HepG2 (cell line): ENCODE results near the gene TAF12. TPM values are rescaled to one million over a fixed set of nuclear protein-coding genes. Genes with fewer than 3 reads are reported as not detected.

Source experiments
- ATAC-seq: fragments of 200-7000 bp; cut with Tn5 transposase; 3 replicates; pipeline ENCODE4 v1.9.1; 2020; ENCODE audit warnings: mild to moderate bottlenecking, moderate library complexity
- BruUV-seq: library from RNA; stranded (reverse); fragments of 400-500 nt; replicated peaks from 2 replicates; lab custom pipeline; 2021; lab: Mats Ljungman, UMichigan
- CTCF ChIA-PET: fragments of 300-600 bp; formaldehyde crosslinking; extraction: SDS; loops from one replicate; lab custom pipeline; 2021; ENCODE audit warnings: low total read pairs, inconsistent platforms, low intra/inter-chr PET ratio; lab: Yijun Ruan, JAX
- POLR2A ChIA-PET: fragments of 350-600 bp; sonication (Branson Sonifier 250); formaldehyde crosslinking; loops from one replicate; lab custom pipeline; 2020; ENCODE audit warnings: antibody characterized with exemption, inconsistent platforms; lab: Yijun Ruan, JAX
- DNase-seq: peaks from one replicate; pipeline ENCODE4 v3.0.0-alpha.2; 2015; ENCODE audit warnings: low spot score
- FAIRE-seq: peaks from 3 replicates; lab custom pipeline; 2011; peaks lifted over from hg19 to GRCh38; lab: Jason Lieb, UNC
- H2AFZ ChIP-seq: one replicate; pipeline ENCODE4 v1.6.1; 2011; ENCODE audit warnings: low read length, inconsistent platforms
- H3K27ac ChIP-seq: fragments of 300-600 bp; 3 replicates; pipeline ENCODE4 v1.8.0; 2011; ENCODE audit warnings: mixed run types, mild to moderate bottlenecking, mixed read lengths, low read length, inconsistent platforms; ENCODE audit not compliant: insufficient read depth; ENCODE audit errors: extremely low read length
- H3K27me3 ChIP-seq, 2 experiments: fragments of 200-600 bp in 1 of 2; 2 replicates in 1 of 2; 3 replicates in 1 of 2; pipeline versions ENCODE4 v1.6.0 to v1.8.0; 2011; ENCODE audit warnings: low read length in 2 of 2, mild to moderate bottlenecking in 2 of 2, moderate library complexity in 2 of 2, inconsistent platforms in 1 of 2; ENCODE audit not compliant: insufficient read depth in 2 of 2, control insufficient read depth in 1 of 2
- H3K36me3 ChIP-seq, 2 experiments: fragments of 200-600 bp in 1 of 2; replicated peaks in 1 of 2; 2 replicates in 1 of 2; 3 replicates in 1 of 2; pipeline versions ENCODE4 v1.5.1 to v1.8.0; 2011; ENCODE audit warnings: low read length in 2 of 2, inconsistent platforms in 1 of 2; ENCODE audit not compliant: insufficient read depth in 2 of 2, control insufficient read depth in 1 of 2
- H3K4me1 ChIP-seq: 2 replicates; pipeline ENCODE4 v1.5.1; 2012; ENCODE audit warnings: low read length, inconsistent platforms; ENCODE audit not compliant: insufficient read depth
- H3K4me2 ChIP-seq: 2 replicates; pipeline ENCODE4 v1.6.0; 2011; ENCODE audit warnings: low read depth, low read length, inconsistent platforms
- H3K4me3 ChIP-seq, 3 experiments: fragments of 200-600 bp in 1 of 3; sonication (generic), shearing (Covaris generic) in 1 of 3; replicated peaks in 1 of 3; 2 replicates each; pipeline ENCODE4 v1.5.1; 2011 to 2016; ENCODE audit warnings: low read length in 3 of 3, inconsistent platforms in 2 of 3, low read depth in 2 of 3, mild to moderate bottlenecking in 2 of 3, control low read depth in 1 of 3, mixed read lengths in 1 of 3; ENCODE audit not compliant: insufficient read depth in 1 of 3
- H3K79me2 ChIP-seq: one replicate; pipeline ENCODE4 v1.6.1; 2011; ENCODE audit warnings: low read length, inconsistent platforms; ENCODE audit not compliant: insufficient read depth
- H3K9ac ChIP-seq: 2 replicates; pipeline ENCODE4 v1.6.0; 2011; ENCODE audit warnings: mild to moderate bottlenecking, low read depth, low read length, inconsistent platforms; ENCODE audit not compliant: insufficient read depth
- H3K9me3 ChIP-seq: 2 replicates; pipeline ENCODE4 v1.5.1; 2012; ENCODE audit warnings: mild to moderate bottlenecking, low read length
- H4K20me1 ChIP-seq: 2 replicates; pipeline ENCODE4 v1.6.0; 2011; ENCODE audit warnings: inconsistent platforms, mild to moderate bottlenecking, low read length, moderate library complexity; ENCODE audit not compliant: insufficient read depth
- ARID5B ChIP-seq: IDR thresholded peaks from 2 replicates; pipeline ENCODE4 v1.4.0; 2020; ENCODE audit warnings: mild to moderate bottlenecking, missing genetic modification reagents
- FOXA1 ChIP-seq, 2 experiments: fragments of 450-650 bp in 1 of 2; sonication (generic) in 1 of 2; formaldehyde crosslinking in 1 of 2; IDR thresholded peaks; 2 replicates each; pipeline versions ENCODE4 v1.4.0 to v1.6.1; 2016 to 2020; ENCODE audit warnings: missing genetic modification reagents in 1 of 2
- GATAD2A ChIP-seq: IDR thresholded peaks from 2 replicates; pipeline ENCODE4 v1.6.1; 2016
- HOMEZ ChIP-seq: IDR thresholded peaks from 2 replicates; pipeline ENCODE4 v1.6.1; 2016; ENCODE audit warnings: low read depth
- ISL2 ChIP-seq: sonication (generic); formaldehyde crosslinking; IDR thresholded peaks from 2 replicates; pipeline ENCODE4 v1.5.0; 2020; ENCODE audit warnings: missing genetic modification reagents
- NR2F1 ChIP-seq, 2 experiments: fragments of 450-650 bp in 1 of 2; formaldehyde crosslinking in 1 of 2; IDR thresholded peaks; 2 replicates each; pipeline versions ENCODE4 v1.5.0 to v1.6.1; 2016 to 2020; ENCODE audit warnings: mild to moderate bottlenecking in 1 of 2, missing compliant biosample characterization in 1 of 2, missing genetic modification reagents in 1 of 2, moderate library complexity in 1 of 2
- POGZ ChIP-seq: sonication (generic); formaldehyde crosslinking; IDR thresholded peaks from 2 replicates; pipeline ENCODE4 v1.4.0; 2020; ENCODE audit warnings: mild to moderate bottlenecking, missing genetic modification reagents
- POLR2A ChIP-seq, 2 experiments: IDR thresholded peaks; 2 replicates each; pipeline ENCODE4 v1.6.1; 2011; ENCODE audit warnings: low read depth in 2 of 2, low read length in 2 of 2, mild to moderate bottlenecking in 1 of 2, moderate library complexity in 1 of 2; ENCODE audit not compliant: insufficient read depth in 1 of 2
- SOX5 ChIP-seq: IDR thresholded peaks from 2 replicates; pipeline ENCODE4 v1.6.1; 2016; ENCODE audit warnings: borderline replicate concordance
- SRF ChIP-seq: IDR thresholded peaks from 2 replicates; pipeline ENCODE4 v1.6.1; 2011; ENCODE audit warnings: mild to moderate bottlenecking, low read depth, low read length, moderate library complexity
- TEAD3 ChIP-seq: optimal IDR thresholded peaks from 2 replicates; pipeline ENCODE3; 2016; ENCODE audit warnings: borderline replicate concordance
- ZBTB20 ChIP-seq: sonication (generic); formaldehyde crosslinking; IDR thresholded peaks from 2 replicates; pipeline ENCODE4 v1.8.1; 2023; ENCODE audit warnings: missing genetic modification reagents, low read depth, mild to moderate bottlenecking, borderline replicate concordance
- ZFP36L1 ChIP-seq: sonication (generic); formaldehyde crosslinking; IDR thresholded peaks from 2 replicates; pipeline ENCODE4 v1.8.0; 2022; ENCODE audit warnings: mild to moderate bottlenecking, missing genetic modification reagents, moderate library complexity
- ZNF460 ChIP-seq: sonication (generic); formaldehyde crosslinking; IDR thresholded peaks from 2 replicates; pipeline ENCODE4 v1.5.1; 2020; ENCODE audit warnings: missing genetic modification reagents, mild to moderate bottlenecking, borderline replicate concordance
- ZNF484 ChIP-seq: sonication (generic); formaldehyde crosslinking; IDR thresholded peaks from 2 replicates; pipeline ENCODE4 v1.5.1; 2020; ENCODE audit warnings: mild to moderate bottlenecking, low read depth, missing genetic modification reagents, borderline replicate concordance
- ZNF766 ChIP-seq: sonication (generic); formaldehyde crosslinking; IDR thresholded peaks from 2 replicates; pipeline ENCODE4 v1.5.0; 2020; ENCODE audit warnings: missing genetic modification reagents, borderline replicate concordance
- WGBS: methylation state at CpG from one replicate; pipeline ENCODE4 v1.1.6; 2017; ENCODE audit warnings: low lambda C conversion rate; 5-methylcytosine and 5-hydroxymethylcytosine counted together
- in situ Hi-C: cut with HindIII; loops from 2 replicates; pipeline ENCODE4 v1.10.0; 2017; ENCODE audit warnings: low pct_unique_long_range_greater_than_20kb; ENCODE audit not compliant: extremely low pct_ligation_motif_present
- intact Hi-C: fragments of 100-400 bp; cut with micrococcal nuclease; formaldehyde crosslinking; loops from one replicate; pipeline ENCODE4 v1.10.0; 2022; ENCODE audit not compliant: unreplicated experiment
- polyA plus RNA-seq, 8 experiments: library from polyadenylated mRNA; depleted of rRNA in 3 of 8; stranded (reverse) in 7 of 8; unstranded in 1 of 8; fragments of >200 nt; fragmentation: Illumina TruSeq in 4 of 8; extraction: Trizol in 4 of 8; gene quantifications; 2 replicates each; pipeline versions ENCODE4 v1.2.1 to v1.2.3, GENCODE V29; 2011 to 2016; ENCODE audit warnings: low read depth in 4 of 8, missing spikeins in 1 of 8, mixed read lengths in 1 of 8; ENCODE audit not compliant: insufficient read depth in 1 of 8
- total RNA-seq, 5 experiments: library from RNA; depleted of rRNA; stranded (reverse); fragments of >200 nt; fragmentation: Illumina TruSeq; extraction: Trizol; gene quantifications; 2 replicates each; pipeline ENCODE4 v1.2.3, GENCODE V29; 2016; ENCODE audit warnings: low read depth in 1 of 5

Gene TAF12
- total and polyA plus RNA-seq, 2 of the 13 experiments (the other 11 are each of a cell fraction or from before 2014, with no cell fraction given) = 16.3 to 17.1 TPM

- TF ChIP-seq ZNF484 (CRISPR knock-in tag) (no peak), ZNF460 (CRISPR knock-in tag) (no peak)
Observed at GRCh38 chr1:28613175-28613574, 29.7 kb downstream of the TAF12 start (continued).

- peaks cover 36% of the 10 kb centered on the region for H3K4me1 ChIP-seq
- H2AFZ ChIP-seq = no peak overlapping the region
- FAIRE-seq (no peak), DNase-seq (peak; percentile 91), ATAC-seq (peak; percentile 93)
- peak overlapping the region; percentile 50 for H3K27ac ChIP-seq
- no peaks in the 10 kb centered on the region for H3K79me2 ChIP-seq
- no peak overlapping the region for H3K4me3 ChIP-seq
- H3K4me2 ChIP-seq = peak overlapping the region; percentile 33; the same call in 1 of the 2 replicates
- H3K9ac ChIP-seq = peak overlapping the region; percentile 10; the same call in 1 of the 2 replicates
- BruUV-seq = no TSS peak
- H4K20me1 ChIP-seq = no peaks in the 10 kb centered on the region
- peaks cover 0 to 4% of the 10 kb centered on the region in 2 experiments; a peak in 2 of 5 replicates for H3K36me3 ChIP-seq
- no peaks in the 10 kb centered on the region for H3K27me3 ChIP-seq
- in situ Hi-C loops (loop anchor here (25.0 kb wide), 1 partner anchor 194 kb away; no protein-coding TSS in a partner anchor), intact Hi-C loops (no loop called here)
- H3K9me3 ChIP-seq = no peaks in the 10 kb centered on the region
- ChIA-PET CTCF (no interaction called here), POLR2A (interaction anchor here (1.0 to 2.0 kb wide), 3 partner anchors 11 to 37 kb away, joined by 3 to 7 read pairs (median 3); partner anchors contain the start of gene TAF12)
- 46% methylated on average over 2 of the region's 2 CpGs for WGBS
- peak; percentile 56 for TF ChIP-seq TEAD3
- TF ChIP-seq GATAD2A (CRISPR knock-in tag) = 0 out of 2 replicates have a peak, but pooled peaks have one; percentile 37
- peak; percentile 43; the same call in 1 of the 2 replicates for TF ChIP-seq ARID5B (CRISPR knock-in tag)
- TF ChIP-seq POGZ (CRISPR knock-in tag) = no peak
- 0 out of 4 replicates have a peak, but pooled peaks of 1 of the 2 experiments have one; percentile 43 for TF ChIP-seq NR2F1 (CRISPR knock-in tag; IDR thresholded peaks at IDR 0.05)
- no peak for TF ChIP-seq POLR2A (IDR thresholded peaks at IDR 0.05; ENCODE audit: insufficient read depth in 1 of 2, low read depth in 2 of 2, low read length in 2 of 2)
- TF ChIP-seq ZBTB20 (CRISPR knock-in tag) = peak; percentile 60; the same call in 1 of the 2 replicates
- TF ChIP-seq SOX5 (CRISPR knock-in tag) = peak; percentile 25; the same call in 1 of the 2 replicates
- TF ChIP-seq ISL2 (CRISPR knock-in tag) = 0 out of 2 replicates have a peak, but pooled peaks have one; percentile 21
- no peak for TF ChIP-seq ZNF766 (CRISPR knock-in tag)
- no peak for TF ChIP-seq ZFP36L1 (CRISPR knock-in tag)
- TF ChIP-seq HOMEZ (CRISPR knock-in tag) = no peak
- no peak for TF ChIP-seq FOXA1 (IDR thresholded peaks at IDR 0.05)
- TF ChIP-seq FOXA1 (CRISPR knock-in tag; IDR thresholded peaks at IDR 0.05) = peak; percentile 58
- peak; percentile 51; the same call in 1 of the 2 replicates for TF ChIP-seq SRF
Observed at GRCh38 chr1:28606771-28607170, 36.1 kb downstream of the TAF12 start.
